Measurements from ENCODE around the gene SLC39A12.

The SLC39A12 gene

DNA sequence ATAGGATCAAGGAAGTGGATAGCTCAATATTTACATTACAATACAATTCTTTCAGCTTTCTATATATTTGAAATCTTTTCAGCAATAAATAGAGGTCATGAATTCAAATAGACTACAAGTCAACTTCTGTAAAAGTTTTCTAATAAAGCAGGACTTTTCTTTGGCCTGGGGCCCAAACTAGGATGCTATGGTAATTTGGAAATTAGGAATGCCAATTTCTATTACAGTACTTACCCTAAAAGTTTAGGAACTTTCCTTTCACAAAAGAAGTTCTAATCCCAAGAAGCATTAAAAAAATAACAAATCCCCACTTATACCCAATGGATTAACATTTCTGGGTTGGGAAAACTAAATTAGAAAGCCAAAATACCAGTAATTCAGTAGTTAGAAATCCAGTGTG, 40.5 kb downstream of the SLC39A12 start:
- Histone ChIP-seq H3K9me2 (replicated peaks; ENCODE audit: low read depth, low read length) (no peaks in the 10 kb centered on the region), H3K9ac (ENCODE audit: low read depth, low read length, poor library complexity, severe bottlenecking) (no peak overlapping the region), H4K20me1 (ENCODE audit: insufficient read depth, low read length, poor library complexity, severe bottlenecking) (no peaks in the 10 kb centered on the region), H2AFZ (ENCODE audit: low read length) (no peak overlapping the region), H3K79me2 (ENCODE audit: insufficient read depth, low read length) (no peaks in the 10 kb centered on the region), H3K9me3 (ENCODE audit: insufficient read depth, low read depth, low read length) (no peaks in the 10 kb centered on the region), H3K27me3 (ENCODE audit: insufficient read depth, low read length, poor library complexity, severe bottlenecking) (no peaks in the 10 kb centered on the region), H3K4me3 (ENCODE audit: low read length, poor library complexity, severe bottlenecking) (no peak overlapping the region), H3F3A (ENCODE audit: low read depth) (no peaks in the 10 kb centered on the region), H3K4me2 (ENCODE audit: low read depth, low read length, poor library complexity, severe bottlenecking) (no peak overlapping the region), H3K4me1 (ENCODE audit: insufficient read depth, low read length, poor library complexity, severe bottlenecking) (no peaks in the 10 kb centered on the region), H3K36me3 (ENCODE audit: insufficient read depth, low read length) (no peaks in the 10 kb centered on the region)
- TF ChIP-seq EZH2phosphoT487 (IDR thresholded peaks at IDR 0.05; ENCODE audit: borderline replicate concordance), result no peak
- TF ChIP-seq, protein P1, sequence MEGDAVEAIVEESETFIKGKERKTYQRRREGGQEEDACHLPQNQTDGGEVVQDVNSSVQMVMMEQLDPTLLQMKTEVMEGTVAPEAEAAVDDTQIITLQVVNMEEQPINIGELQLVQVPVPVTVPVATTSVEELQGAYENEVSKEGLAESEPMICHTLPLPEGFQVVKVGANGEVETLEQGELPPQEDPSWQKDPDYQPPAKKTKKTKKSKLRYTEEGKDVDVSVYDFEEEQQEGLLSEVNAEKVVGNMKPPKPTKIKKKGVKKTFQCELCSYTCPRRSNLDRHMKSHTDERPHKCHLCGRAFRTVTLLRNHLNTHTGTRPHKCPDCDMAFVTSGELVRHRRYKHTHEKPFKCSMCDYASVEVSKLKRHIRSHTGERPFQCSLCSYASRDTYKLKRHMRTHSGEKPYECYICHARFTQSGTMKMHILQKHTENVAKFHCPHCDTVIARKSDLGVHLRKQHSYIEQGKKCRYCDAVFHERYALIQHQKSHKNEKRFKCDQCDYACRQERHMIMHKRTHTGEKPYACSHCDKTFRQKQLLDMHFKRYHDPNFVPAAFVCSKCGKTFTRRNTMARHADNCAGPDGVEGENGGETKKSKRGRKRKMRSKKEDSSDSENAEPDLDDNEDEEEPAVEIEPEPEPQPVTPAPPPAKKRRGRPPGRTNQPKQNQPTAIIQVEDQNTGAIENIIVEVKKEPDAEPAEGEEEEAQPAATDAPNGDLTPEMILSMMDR (conservative IDR thresholded peaks at IDR 0.05; ENCODE audit: low read length), result no peak

DNA sequence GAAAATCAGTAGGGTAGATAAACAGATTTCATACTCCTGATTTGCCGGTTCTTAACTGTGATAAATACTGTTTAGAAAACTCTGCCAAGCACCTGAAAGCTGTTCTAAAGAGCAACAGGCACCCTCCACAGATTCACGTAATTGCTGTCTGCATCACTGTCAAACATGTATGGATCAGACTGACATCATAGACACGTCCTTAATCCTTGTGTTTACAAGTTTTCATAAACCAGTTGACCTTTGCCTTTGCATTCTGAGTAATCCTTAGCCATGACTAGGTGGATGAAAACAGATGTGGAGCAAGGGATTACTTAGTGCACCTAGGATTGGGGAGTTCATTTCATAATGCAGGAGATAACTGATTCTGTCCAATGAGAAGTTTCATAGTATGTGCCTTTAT, 41.6 kb downstream of the SLC39A12 start:
- Histone ChIP-seq H3K79me2 (ENCODE audit: insufficient read depth, low read length) (no peaks in the 10 kb centered on the region), H3K27me3 (ENCODE audit: insufficient read depth, low read length, poor library complexity, severe bottlenecking) (no peaks in the 10 kb centered on the region), H3K4me1 (ENCODE audit: insufficient read depth, low read length, poor library complexity, severe bottlenecking) (no peaks in the 10 kb centered on the region), H3F3A (ENCODE audit: low read depth) (no peaks in the 10 kb centered on the region), H2AFZ (ENCODE audit: low read length) (no peak overlapping the region), H3K4me3 (ENCODE audit: low read length, poor library complexity, severe bottlenecking) (no peak overlapping the region), H3K9me3 (ENCODE audit: insufficient read depth, low read depth, low read length) (no peaks in the 10 kb centered on the region), H3K9me2 (replicated peaks; ENCODE audit: low read depth, low read length) (no peaks in the 10 kb centered on the region), H3K36me3 (ENCODE audit: insufficient read depth, low read length) (no peaks in the 10 kb centered on the region), H3K4me2 (ENCODE audit: low read depth, low read length, poor library complexity, severe bottlenecking) (no peak overlapping the region), H3K9ac (ENCODE audit: low read depth, low read length, poor library complexity, severe bottlenecking) (no peak overlapping the region), H4K20me1 (ENCODE audit: insufficient read depth, low read length, poor library complexity, severe bottlenecking) (no peaks in the 10 kb centered on the region)
- TF ChIP-seq, protein P1 (conservative IDR thresholded peaks at IDR 0.05; ENCODE audit: low read length), result no peak
- TF ChIP-seq EZH2phosphoT487 (IDR thresholded peaks at IDR 0.05; ENCODE audit: borderline replicate concordance), result no peak

DNA sequence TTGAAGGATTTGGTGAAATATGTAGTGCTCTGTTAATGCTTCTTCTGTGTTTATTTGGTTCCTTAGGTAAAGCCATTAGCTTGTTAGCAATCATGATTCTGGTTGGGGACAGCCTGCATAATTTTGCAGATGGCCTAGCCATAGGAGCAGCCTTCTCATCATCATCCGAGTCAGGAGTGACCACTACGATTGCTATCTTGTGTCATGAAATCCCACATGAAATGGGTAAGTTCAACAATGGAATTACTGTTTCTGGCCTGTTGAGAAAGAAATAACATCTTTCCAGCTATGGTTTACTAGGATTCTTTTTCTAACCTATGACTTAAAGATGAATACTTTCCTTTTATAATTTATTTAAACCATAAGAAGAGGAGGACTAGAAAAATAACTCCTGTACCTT, 48.9 kb downstream of the SLC39A12 start:
- Histone ChIP-seq H3K36me3 (ENCODE audit: insufficient read depth, low read length) (no peaks in the 10 kb centered on the region), H3F3A (ENCODE audit: low read depth) (no peaks in the 10 kb centered on the region)

More for the DNA sequence above, 48.9 kb downstream of the SLC39A12 start:
- TF ChIP-seq EZH2phosphoT487 (IDR thresholded peaks at IDR 0.05; ENCODE audit: borderline replicate concordance), result no peak
- TF ChIP-seq, protein P1 (conservative IDR thresholded peaks at IDR 0.05; ENCODE audit: low read length), result no peak
- H4K20me1 ChIP-seq (ENCODE audit: insufficient read depth, low read length, poor library complexity, severe bottlenecking), result no peaks in the 10 kb centered on the region
- H3K9me2 ChIP-seq (replicated peaks; ENCODE audit: low read depth, low read length), result no peaks in the 10 kb centered on the region
- H3K4me1 ChIP-seq (ENCODE audit: insufficient read depth, low read length, poor library complexity, severe bottlenecking), result no peaks in the 10 kb centered on the region
- no peaks in the 10 kb centered on the region for H3K27me3 ChIP-seq (ENCODE audit: insufficient read depth, low read length, poor library complexity, severe bottlenecking)
- H3K9me3 ChIP-seq (ENCODE audit: insufficient read depth, low read depth, low read length), result no peaks in the 10 kb centered on the region
- no peak overlapping the region for H3K4me3 ChIP-seq (ENCODE audit: low read length, poor library complexity, severe bottlenecking)
- no peak overlapping the region for H3K9ac ChIP-seq (ENCODE audit: low read depth, low read length, poor library complexity, severe bottlenecking)
- no peaks in the 10 kb centered on the region for H3K79me2 ChIP-seq (ENCODE audit: insufficient read depth, low read length)
- no peak overlapping the region for H3K4me2 ChIP-seq (ENCODE audit: low read depth, low read length, poor library complexity, severe bottlenecking)
- no peak overlapping the region for H2AFZ ChIP-seq (ENCODE audit: low read length)
